ENCODE data around the gene SPRR2E.
"Not testable (repeated sequence)": the region's sequence is repeated elsewhere in the genome, so short reads cannot be mapped to it uniquely, and the experiment has no call there.

The SPRR2E gene

GRCh38 chr1:153058154-153058553, 36.2 kb downstream of the SPRR2E start:
- Mint-ChIP-seq H3K36me3 (ENCODE audit: low read depth) (no peaks in the 10 kb centered on the region), H3K27me3 (ENCODE audit: low read depth) (no peaks in the 10 kb centered on the region), H3K4me3 (no peak overlapping the region), H3K27ac (no peak overlapping the region), H3K9me3 (no peaks in the 10 kb centered on the region), H3K4me1 (no peaks in the 10 kb centered on the region)
- no peak for TF ChIP-seq CTCF (IDR thresholded peaks at IDR 0.05; ENCODE audit: unreplicated experiment in 3 of 3)

GRCh38 chr1:153057375-153057774, 37.0 kb downstream of the SPRR2E start, which contains the start of gene SPRR2A:
Gene SPRR2A, minus strand, starts transcription at chr1:153057512. Its CDS starts 777 bp downstream, at chr1:153056735.
- no peaks in the 10 kb centered on the region for H3K9me3 Mint-ChIP-seq
- H3K36me3 Mint-ChIP-seq (ENCODE audit: low read depth) = no peaks in the 10 kb centered on the region
- no peak for TF ChIP-seq CTCF (IDR thresholded peaks at IDR 0.05; ENCODE audit: unreplicated experiment in 3 of 3)
- H3K4me3 Mint-ChIP-seq = no peak within 1 kb of the TSS
- no peaks in the 10 kb centered on the region for H3K27me3 Mint-ChIP-seq (ENCODE audit: low read depth)
- H3K27ac Mint-ChIP-seq = no peak within 1 kb of the TSS
- H3K4me1 Mint-ChIP-seq = no peaks in the 10 kb centered on the region

- not testable (repeated sequence) for H3K27me3 Mint-ChIP-seq (ENCODE audit: low read depth); H3K4me3 Mint-ChIP-seq; H3K9me3 Mint-ChIP-seq; H3K36me3 Mint-ChIP-seq (ENCODE audit: low read depth); H3K4me1 Mint-ChIP-seq; H3K27ac Mint-ChIP-seq
Observed at GRCh38 chr1:153056111-153056510, 38.2 kb downstream of the SPRR2E start.

GRCh38 chr1:153049211-153049610, 45.1 kb downstream of the SPRR2E start:
- Mint-ChIP-seq H3K4me1 (no peaks in the 10 kb centered on the region), H3K9me3 (no peaks in the 10 kb centered on the region), H3K36me3 (ENCODE audit: low read depth) (no peaks in the 10 kb centered on the region), H3K4me3 (no peak overlapping the region), H3K27ac (no peak overlapping the region), H3K27me3 (ENCODE audit: low read depth) (no peaks in the 10 kb centered on the region)
- TF ChIP-seq CTCF (IDR thresholded peaks at IDR 0.05; ENCODE audit: unreplicated experiment in 3 of 3) = no peak

Data from nephron (organoid).